Stimulated activated CD4-positive, alpha-beta T cell treated with anti-CD3 and anti-CD28 coated beads, Interleukin-12 subunit alpha, Interleukin-12 subunit beta, amount 100 ng/mL, for 4 hours (primary cell): ENCODE data around the gene NR1H2.

Source experiments
- DNase-seq: peaks from one replicate; pipeline ENCODE4 v3.0.0-alpha.2; 2020

Gene NR1H2

DNA sequence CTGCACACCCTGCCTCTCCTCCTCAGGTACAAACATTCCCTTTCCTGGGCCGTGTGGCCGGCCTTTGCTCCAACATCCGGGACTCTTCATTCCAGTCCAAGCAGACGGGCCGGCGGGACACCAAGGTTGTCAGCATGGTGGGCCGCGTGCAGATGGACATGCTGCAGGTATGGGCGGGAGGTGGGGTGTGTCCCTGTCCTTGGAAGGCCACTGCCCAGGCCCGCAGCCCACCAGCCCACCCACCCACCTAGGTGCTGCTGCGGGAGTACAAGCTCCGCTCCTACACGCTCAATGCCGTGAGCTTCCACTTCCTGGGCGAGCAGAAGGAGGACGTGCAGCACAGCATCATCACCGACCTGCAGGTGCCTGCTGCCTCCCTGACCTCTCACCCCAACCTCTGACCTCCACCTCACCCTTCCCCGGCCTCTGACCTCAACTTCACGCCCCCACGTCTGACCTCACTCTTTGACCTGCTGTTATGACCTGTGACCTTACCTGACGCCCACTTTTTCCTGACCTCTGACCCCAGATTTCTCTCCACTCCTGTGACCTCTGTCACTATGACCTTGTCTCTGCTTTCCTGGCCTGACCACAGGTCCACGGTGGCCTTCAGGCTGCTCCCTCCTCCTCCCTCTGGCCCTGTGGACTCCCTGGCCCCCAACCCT, 30.0 kb downstream of the NR1H2 start:
- no peak for DNase-seq

DNA sequence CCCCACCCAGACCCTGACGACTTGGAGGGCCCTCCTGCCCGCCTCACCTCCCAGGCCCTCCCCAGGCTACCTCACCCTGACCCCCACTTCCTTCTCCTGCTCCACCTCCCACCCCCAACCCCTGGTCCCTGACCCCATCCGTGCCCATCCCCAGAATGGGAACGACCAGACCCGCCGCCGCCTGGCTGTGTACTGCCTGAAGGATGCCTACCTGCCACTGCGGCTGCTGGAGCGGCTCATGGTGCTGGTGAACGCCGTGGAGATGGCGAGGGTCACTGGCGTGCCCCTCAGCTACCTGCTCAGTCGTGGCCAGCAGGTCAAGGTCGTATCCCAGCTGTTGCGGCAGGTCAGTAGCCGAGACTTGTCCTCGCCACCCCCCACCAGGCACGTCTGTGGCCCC, 30.6 kb downstream of the NR1H2 start:
- no peak for DNase-seq

- DNase-seq: no peak
These were observed 33.1 kb downstream of the NR1H2 start for GRCh38 chr19:50409347-50409746.

DNA sequence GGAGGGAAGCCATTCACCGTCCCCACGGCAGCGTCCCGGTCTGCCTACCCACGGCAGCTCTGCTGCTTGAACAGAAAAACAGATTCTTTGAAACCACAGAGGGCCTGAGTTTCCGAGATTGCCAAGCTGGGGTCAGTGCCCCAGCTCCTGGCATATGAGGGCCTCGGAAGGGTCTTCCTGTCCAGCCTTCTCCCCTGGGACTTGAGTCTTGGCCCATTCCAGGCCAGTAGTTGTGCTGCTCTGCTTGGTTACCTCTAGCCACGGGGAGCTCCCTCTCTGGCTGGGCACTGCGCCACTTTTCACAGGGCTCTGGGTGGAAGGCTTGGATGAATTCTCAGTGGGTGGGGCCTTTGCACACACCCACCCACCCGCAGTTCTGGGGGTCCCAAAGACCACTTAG, 33.9 kb downstream of the NR1H2 start:
- no peak for DNase-seq

- DNase-seq: no peak
These were observed 36.2 kb downstream of the NR1H2 start for GRCh38 chr19:50412419-50412818.

DNA sequence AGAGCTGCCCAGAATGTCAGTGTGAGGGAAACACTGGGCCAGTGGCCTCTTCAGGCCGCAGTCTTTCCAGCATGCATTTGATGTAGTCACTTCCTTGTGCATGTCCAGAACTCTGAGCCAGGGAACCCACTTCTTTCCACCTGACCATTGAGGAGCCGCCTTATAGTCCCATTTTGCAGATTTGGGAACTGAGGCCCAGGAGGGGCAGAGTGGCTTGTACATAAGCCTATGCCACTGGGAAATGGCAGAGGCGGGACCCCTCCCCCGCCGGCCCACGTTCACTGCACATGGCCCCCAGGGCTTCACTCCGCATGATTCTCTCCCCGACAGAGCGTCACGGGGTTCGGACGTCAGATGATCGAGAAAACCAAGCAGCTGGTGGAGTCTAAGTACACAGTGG, 36.8 kb downstream of the NR1H2 start:
- DNase-seq: no peak

GRCh38 chr19:50413531-50413930, 37.3 kb downstream of the NR1H2 start:
- no peak for DNase-seq

DNA sequence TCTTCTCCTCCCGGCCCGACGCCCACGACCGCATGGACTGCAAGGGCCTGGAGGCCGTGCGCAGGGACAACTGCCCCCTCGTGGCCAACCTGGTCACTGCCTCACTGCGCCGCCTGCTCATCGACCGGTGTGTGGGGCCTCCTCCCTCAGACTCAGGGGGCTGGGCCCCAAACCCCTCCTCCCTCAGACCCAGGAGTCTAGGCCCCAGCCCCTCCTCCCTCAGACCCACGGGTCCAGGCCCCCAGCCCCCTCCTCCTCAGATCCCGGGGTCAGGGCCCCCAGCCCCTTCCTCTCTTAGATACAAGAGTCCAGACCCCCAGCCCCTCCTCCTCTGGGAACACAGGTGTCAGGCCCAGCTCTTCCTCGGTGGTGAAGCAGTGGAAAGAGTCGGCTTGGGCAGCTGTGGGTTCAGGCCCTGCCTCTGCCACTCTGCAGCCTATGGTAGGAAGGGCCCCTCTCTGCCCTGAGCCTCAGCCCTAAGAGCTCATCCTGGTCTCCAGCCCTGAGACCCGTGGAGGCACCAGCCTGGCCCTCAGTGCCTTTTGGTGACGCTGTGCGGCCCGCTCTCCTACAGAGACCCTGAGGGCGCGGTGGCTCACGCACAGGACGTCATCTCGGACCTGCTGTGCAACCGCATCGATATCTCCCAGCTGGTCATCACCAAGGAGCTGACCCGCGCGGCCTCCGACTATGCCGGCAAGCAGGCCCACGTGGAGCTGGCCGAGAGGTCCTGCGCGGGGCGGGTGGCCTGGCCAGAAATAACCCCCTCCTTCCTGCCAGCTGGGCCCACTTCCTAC, 38.8 kb downstream of the NR1H2 start:
- DNase-seq: peak; percentile 75

- no peak for DNase-seq
These were observed 39.4 kb downstream of the NR1H2 start for GRCh38 chr19:50415661-50416033.

DNA sequence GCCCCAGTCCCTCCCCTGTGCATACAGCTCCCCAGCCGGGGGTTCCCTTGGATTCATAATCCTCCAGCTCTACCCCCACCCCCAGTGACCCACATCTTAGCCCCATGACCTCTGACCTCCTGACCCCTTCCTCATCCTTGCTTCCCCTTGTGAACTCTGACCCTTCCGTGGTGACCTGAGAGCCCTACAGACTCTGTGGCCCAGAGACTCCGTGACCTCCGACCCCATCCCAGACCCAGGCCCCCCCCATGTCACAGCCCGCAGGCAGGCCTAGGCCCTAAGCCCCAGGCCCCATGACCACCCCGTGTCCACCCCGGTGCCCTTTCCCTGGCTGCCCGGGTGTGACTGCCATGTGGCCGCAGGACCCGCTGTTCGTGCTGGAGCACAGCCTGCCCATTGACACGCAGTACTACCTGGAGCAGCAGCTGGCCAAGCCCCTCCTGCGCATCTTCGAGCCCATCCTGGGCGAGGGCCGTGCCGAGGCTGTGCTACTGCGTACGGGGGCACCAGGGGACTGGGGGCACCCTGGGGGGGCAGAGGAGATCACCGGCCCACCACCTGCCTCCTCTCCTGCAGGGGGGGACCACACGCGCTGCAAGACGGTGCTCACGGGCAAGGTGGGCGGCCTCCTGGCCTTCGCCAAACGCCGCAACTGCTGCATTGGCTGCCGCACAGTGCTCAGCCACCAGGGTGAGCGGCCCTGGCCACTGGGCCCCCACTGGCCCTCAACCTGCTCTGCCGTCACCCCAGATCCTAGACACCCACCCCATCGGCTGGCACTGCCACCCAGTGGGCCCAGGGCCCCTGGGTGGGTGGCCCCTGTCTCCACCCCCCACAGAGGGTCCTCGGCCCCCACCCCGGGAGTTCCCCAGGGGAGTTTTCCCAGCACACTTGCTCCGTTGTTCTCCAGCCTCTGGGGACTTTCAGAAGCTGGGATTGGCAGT, 40.0 kb downstream of the NR1H2 start:
- no peak for DNase-seq

DNA sequence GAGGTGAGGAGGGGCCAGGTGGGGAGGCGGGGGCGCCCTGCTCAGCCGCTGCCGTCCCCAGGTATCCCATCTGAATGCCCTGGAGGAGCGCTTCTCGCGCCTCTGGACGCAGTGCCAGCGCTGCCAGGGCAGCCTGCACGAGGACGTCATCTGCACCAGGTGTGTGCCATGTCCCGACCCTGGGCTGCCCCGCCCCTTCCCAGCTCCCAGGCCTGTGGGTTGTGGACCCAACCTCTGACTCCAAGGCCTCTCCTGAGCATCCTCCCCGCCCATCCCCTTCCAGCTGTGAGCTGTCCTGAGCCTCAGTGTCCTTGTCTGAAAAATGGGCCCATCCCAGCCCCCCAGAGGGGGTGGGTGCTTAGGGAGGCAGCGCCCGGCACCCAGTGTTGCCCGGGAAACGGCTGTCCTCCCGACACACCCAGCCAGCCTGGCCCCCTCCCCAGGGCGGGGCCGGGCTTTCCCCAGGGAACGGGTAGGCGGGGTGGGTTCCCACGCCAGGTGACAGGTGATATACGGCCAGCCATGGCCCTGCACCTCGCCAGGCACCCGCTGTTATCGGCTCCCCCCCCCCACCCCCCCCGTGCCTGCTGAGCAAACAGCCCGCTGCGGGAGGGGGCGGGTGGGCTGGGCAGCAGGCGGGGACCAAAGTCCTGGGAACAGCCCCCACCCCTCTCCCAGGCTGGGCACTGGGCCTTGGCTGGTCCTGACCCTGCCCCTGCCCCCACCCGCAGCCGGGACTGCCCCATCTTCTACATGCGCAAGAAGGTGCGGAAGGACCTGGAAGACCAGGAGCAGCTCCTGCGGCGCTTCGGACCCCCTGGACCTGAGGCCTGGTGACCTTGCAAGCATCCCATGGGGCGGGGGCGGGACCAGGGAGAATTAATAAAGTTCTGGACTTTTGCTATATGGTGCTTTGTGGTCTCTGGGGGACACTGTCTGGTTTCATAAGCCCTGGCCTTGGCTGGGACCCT, 41.1 kb downstream of the NR1H2 start:
- DNase-seq: no peak

DNA sequence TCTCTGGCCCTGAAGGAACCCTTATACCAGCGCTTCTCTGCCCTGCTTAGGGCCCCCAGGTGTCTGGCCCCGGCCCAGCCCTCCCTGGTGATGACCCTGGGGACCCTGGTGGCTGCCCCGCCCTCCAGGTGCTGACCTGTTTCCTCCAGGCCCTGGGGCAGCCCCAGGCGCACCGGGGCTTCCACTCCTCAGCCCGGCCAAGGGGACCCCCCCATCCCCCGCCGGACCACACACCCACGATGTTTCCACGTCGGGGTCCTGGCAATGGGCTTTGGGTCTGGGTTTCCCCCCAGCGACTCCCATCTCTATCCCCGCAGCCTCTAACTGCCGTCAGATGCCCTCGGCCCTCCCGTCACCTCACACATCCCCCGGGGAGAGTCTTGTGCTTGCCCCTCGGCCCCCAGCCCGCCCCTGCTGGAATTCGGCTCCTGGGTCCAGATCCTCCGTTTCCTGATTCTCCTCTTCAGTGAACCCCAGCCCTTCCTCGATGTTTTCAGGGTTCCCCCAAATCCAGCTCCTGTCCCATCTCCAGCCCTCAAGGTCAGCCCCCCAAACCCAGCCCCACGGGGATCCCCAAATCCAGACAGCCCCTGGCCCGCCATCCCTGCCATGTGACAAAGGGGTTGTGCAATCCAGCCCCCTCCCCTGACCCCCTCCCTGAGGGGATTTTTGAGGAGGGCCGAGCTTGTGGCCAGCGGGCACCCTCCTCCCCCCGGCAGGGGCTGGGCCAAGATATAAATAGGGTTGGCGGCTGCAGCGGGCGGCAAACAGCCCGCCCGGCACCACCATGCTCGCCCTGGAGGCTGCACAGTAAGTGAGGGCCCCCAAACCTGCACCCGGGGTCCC, 42.1 kb downstream of the NR1H2 start, which contains the start of gene SPIB:
Gene SPIB (plus strand): TSS at position 763 of the 846 bp plus-strand sequence. CDS start 25 bp downstream, at position 788.
- no peak for DNase-seq

DNA sequence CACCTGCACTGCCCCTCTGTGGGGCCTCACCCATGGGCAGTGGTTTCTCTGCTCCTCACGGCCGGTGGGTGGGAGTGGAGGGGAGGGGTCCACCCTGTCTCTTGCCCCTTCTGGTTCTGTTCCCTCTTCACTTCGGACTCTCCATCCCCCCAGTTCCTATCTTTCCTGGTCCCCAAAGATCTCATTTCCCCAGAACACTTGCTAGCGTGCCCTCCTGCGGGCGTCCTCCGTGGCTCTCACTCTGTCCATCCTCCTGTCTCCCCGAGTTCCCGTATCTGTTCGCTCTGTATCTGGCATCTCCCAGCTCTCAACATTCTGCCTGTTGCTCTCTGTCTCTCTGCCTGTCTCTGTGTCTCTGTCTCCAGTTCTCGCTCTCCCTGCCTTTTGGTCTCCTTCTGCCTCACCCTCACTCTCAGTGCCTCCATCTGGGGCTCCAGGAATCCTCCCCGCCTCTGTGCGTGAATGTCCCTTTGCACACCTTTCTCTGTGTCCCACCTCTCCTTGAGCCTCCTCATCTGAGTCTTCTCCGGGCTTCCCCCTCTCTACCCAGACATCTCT, 42.8 kb downstream of the NR1H2 start:
- no peak for DNase-seq

DNA sequence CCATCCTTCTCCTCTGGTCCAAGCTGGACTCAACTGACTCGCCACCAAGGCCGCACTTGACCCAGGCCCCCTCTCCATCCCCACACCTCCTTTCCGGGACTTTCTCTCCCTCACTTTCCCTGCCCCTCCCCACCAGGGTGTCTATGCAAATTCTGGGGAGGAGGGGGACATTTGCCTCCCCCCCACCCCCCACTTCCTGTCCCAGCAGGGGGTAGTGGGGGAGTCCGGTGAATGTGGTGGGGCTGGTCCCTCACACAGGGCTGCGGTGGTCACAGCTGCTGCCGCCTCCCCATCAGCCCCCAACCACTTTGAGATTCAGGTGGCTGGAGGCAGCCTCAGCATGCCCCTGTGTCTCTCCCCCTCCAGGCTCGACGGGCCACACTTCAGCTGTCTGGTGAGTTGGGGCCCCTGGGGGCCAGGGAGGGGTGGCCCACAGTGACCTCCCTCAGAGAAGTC, 43.4 kb downstream of the NR1H2 start:
- no peak for DNase-seq

DNA sequence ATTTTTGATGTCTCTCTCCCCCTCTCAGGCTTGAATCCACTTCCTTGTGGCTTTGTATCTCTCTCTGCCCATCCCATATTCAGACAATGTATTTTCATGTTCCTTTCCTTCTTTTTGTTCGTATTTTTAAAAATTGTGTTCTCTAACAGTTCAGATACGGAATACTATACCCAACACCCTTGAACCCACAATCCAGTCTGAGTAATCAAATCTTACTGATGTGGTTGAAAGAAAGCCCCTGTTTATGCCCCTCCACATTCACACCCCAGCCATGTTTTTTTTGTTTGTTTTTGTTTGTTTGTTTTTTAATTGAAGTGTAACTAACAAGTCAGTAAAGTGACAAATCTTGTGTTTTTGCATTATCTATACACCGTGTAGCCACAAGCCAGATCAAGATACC, 43.9 kb downstream of the NR1H2 start:
- no peak for DNase-seq

- no peak for DNase-seq
These were observed 44.6 kb downstream of the NR1H2 start for GRCh38 chr19:50420808-50421207.

DNA sequence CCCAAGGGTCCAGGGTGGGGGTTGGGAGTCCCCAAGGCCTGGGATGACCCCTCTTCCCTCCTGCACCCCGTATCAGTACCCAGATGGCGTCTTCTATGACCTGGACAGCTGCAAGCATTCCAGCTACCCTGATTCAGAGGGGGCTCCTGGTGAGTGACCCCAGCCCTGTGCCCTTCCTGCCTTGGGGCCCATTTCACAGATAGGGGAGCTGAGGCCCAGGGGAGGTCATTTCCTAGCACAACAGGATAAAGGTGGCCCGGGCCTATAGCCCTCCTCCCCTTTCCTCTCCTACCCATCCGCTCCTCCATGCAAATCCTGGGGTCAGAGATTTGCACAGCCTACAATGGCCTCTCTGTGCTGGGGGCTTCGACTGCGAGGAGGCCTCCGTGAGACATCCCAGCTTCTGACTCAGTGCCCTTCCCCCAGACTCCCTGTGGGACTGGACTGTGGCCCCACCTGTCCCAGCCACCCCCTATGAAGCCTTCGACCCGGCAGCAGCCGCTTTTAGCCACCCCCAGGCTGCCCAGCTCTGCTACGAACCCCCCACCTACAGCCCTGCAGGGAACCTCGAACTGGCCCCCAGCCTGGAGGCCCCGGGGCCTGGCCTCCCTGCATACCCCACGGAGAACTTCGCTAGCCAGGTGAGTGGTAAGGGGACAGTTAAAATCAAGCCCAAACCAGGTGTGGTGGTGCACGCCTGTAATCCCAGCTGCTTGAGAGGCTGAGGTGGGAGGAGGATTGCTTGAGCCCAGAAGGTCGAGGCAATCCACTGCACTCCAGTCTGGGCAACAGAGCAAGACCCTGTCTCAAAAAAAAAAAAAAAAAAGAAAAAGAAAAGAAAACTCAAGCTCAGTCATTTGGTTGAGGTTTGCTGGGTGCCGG, 46.4 kb downstream of the NR1H2 start:
- no peak for DNase-seq

DNA sequence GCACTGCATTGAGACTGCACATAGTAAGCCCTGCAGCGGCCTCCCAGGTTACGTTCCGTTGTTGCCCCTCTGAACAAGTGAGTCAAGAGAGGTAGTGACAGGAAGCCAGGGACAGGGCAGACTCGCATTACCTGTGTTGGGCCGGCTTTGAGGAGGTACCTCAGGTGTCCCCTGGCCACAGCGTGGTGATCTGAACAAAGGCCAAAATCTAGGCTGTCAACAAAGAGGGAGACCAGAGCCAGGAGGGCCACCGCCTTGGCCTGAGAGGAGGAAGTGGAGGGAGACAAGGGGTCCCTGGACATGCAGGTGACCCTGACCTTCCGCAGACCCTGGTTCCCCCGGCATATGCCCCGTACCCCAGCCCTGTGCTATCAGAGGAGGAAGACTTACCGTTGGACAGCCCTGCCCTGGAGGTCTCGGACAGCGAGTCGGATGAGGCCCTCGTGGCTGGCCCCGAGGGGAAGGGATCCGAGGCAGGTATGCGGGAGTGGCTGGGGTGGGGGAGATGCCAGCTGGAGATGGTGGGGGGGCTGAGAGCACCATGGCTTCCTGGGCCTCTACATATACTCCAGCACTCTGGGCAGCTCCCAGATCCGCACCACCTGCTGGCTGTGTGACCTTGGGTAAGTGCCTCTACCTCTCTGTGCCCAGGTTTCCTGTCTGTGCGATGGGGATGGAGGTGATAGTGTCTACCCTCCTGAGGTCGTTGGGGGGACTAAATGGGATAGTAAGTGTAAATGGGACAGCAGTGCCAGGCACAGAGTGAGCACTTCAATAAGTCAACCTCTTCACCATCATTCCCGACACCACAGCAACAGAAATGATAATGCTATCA, 47.2 kb downstream of the NR1H2 start:
- no peak for DNase-seq

DNA sequence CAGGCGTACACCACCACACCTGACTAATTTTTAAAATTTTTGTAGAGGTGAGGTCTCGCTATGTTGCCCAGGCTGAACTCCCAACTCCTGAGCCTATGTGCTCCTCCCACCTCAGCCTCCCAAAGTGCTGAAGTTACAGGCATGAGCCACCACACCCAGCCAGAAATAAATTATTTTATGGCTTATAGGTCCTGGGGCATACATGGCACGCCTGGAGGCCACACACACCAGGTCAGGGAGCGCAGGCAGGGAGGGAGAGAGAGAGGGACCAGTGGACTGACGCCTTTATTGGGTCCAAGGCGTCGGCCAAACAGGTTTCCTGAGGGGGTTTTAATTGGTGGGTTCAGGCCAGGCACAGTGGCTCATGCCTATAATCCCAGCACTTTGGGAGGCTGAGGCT, 49.3 kb downstream of the NR1H2 start:
- DNase-seq: no peak
